GM21390 (cell line): ENCODE results near the gene FAM227B.
"Not testable (repeated sequence)": the region's sequence is repeated elsewhere in the genome, so short reads cannot be mapped to it uniquely, and the experiment has no call there.

Experiments used
- ATAC-seq: cut with Tn5 transposase; IDR thresholded peaks from one replicate; pipeline ENCODE4 v1.9.1; 2021; ENCODE audit not compliant: unreplicated experiment

The FAM227B gene

GRCh38 chr15:49383266-49383665 lies 237.4 kb downstream of the FAM227B start:
- ATAC-seq = no peak

DNA sequence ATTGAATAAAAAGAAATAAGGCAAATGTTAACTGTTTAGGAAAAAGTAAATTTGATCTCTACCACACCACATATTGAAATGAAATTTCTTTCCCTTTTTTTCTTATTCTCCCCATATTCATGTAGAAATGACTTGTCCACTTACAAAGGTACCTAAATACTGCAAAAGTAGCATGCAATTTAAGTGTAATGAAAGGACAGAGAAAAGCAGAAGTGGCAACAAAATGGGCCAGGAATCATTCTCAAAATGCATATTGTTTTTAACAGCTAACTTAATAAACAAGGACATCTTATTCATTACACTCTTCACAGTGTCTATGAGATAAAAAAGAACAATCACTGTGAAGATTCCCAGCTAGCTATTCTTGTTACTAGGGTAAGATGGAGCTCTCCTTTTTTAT lies 238.2 kb downstream of the FAM227B start:
- ATAC-seq = no peak

GRCh38 chr15:49380912-49381311 lies 239.7 kb downstream of the FAM227B start:
- ATAC-seq = no peak

- no peak for ATAC-seq
Observed at GRCh38 chr15:49379996-49380395, 240.6 kb downstream of the FAM227B start.

DNA sequence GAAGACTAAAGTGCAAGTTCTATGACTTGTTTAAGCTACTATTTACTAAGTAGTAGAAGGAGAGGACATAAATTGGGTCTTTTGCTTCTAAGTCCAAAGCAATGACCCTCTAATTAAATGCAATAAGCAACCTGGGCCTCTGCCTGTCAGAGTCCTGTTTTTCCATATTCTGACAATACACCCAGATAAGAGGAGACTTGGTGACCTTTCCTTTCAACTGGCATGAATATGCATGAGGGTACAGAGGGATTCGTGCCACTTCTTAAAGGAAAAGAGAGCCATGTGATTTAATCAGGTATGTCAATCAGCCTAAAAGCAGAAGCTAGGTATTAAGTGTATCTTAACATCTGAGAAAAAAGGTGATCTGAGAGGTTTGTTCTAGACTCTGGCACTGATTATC lies 248.3 kb downstream of the FAM227B start:
- ATAC-seq = no peak

DNA sequence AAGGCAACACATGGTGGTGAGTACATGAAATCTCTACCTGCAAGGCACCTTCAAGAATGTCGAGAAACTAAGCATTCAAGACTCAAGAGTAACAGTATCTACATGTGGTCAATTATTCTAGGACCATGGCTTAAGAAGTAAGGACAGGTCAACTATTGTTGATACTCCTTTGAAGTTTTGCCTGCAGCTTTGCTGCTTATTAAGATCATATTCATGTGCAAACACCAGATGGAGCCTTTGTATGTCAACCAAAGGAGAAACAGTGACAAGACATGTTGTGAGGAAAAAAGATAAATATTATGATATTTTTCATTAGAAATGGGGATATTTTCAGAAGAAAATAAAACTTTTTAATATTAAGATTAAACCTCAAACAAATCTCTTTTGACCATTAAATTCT lies 249.8 kb downstream of the FAM227B start:
- ATAC-seq = no peak

GRCh38 chr15:49366496-49366895 lies 254.1 kb downstream of the FAM227B start:
- ATAC-seq = no peak

DNA sequence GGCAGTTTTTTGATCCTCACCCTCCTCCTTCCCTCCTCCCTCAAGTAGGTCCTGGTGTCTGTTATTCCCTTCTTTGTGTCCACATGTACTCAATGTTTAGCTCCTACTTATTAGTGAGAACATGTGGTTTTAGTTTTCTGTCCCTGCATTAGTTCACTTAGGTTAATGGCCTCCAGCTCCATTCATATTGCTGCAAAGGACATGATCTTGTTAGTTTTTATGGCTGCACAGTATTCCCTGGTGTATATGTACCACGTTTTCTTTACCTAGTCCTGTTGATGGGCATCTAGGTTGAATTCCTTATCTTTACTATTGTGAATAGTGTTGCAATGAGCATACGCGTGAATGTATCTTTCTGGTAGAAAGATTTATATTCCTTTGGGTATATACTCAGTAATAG lies 259.2 kb downstream of the FAM227B start:
- no peak for ATAC-seq

DNA sequence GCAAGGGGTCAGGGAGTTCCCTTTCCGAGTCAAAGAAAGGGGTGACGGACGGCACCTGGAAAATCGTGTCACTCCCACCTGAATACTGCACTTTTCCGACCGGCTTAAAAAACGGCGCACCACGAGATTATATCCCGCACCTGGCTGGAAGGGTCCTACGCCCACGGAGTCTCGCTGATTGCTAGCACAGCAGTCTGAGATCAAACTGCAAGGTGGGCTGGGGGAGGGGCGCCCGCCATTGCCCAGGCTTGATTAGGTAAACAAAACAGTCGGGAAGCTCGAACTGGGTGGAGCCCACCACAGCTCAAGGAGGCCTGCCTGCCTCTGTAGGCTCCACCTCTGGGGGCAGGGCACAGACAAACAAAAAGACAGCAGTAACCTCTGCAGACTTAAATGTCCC lies 266.2 kb downstream of the FAM227B start:
- ATAC-seq = not testable (repeated sequence)

DNA sequence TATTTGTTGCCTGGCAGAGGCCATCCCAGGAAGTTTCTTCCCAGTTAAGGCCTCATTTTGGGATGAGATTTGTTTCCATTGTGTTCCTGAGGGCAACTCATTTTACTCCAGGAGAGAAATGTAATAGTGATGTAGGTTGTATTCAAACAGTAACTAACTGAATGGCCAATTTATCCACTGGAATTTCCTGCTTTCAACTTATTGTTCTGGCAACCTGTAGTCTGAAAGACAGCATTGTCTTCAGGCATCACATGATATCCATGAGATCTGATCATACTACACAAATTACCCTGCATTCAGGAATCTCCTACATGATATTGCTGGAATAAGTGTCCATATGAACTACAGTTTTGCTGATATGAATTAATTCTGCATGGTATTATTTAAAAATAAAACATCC lies 277.1 kb downstream of the FAM227B start:
- no peak for ATAC-seq

DNA sequence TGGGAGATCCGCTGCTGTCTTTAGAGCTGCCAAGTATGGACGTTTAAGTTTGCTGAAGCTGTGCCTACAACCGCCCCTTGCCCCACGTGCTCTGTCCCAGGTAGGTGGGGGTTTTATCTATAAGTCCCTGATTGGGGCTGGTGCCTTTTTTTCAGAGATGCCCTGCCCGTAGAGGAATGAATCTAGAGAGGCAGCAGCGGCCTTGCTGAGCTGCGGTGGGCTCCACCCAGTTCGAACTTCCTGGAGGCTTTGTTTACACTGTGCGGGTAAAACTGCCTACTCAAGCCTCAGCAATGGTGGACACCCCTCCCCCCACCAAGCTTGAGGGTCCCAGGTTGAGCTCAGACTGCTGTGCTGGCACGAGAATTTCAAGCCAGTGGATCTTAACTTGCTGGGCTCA lies 281.0 kb downstream of the FAM227B start:
- ATAC-seq = no peak

- ATAC-seq = no peak
Observed at GRCh38 chr15:49331951-49332350, 288.7 kb downstream of the FAM227B start.

- no peak for ATAC-seq
Observed at GRCh38 chr15:49331442-49331841, 289.2 kb downstream of the FAM227B start.

DNA sequence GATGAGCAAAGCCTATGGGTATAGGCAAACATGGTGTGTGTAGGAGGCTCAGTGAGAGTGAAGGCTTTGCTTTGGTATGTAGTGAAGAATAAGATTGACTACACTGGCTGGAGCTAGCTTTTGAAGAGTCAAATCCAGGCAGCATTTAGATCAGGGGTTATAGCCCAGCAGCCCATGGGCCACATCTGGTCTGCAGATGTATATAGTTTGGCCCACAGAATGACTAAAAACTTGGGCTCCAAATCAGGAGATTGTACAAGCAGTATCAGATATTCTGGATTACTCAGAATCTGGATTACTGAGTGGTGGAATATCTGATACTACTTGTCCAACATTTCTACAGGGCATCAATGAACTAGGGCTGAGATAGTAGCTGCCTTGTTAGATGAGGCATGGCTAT lies 290.5 kb downstream of the FAM227B start:
- no peak for ATAC-seq

DNA sequence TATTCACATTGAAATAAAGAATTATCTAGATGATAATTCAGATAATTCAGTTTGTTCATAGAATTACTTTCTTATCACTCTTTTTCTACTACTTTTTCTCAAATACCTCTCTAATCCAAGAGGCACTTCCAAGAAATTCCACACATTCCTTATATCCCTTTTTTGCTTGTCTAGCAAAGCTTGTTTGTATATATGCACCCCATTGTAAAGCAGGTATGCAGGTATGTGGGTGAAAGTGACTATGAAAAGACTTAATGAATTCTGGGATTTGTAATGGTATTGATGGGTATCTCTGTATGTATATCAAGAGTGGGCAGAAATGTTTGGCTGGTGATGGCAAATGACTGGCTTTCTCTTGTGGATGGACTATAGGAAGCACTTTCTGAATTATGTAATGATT lies 291.7 kb downstream of the FAM227B start:
- ATAC-seq = no peak

- no peak for ATAC-seq
Observed at GRCh38 chr15:49327927-49328326, 292.7 kb downstream of the FAM227B start.

- ATAC-seq = no peak
Observed at GRCh38 chr15:49323207-49323606, 297.4 kb downstream of the FAM227B start.

DNA sequence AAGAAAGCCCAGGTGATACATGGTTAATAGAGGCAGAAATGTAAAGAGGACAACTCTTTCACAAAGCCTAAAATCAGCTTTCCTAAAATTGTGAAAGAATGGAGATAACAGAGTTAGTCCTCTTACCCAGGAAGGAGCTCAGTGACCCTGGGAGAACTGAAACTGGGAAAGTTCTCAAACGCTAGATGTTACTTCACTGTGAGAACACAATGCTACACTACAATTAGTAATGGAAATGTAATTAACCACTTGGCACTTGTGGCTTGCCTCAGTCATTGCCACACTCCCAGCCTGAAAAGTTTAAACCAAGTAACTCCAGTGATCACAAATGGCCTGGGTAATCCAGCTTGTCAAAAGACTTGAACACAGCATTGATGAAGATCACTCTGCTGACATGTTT lies 300.3 kb downstream of the FAM227B start:
- ATAC-seq = no peak

DNA sequence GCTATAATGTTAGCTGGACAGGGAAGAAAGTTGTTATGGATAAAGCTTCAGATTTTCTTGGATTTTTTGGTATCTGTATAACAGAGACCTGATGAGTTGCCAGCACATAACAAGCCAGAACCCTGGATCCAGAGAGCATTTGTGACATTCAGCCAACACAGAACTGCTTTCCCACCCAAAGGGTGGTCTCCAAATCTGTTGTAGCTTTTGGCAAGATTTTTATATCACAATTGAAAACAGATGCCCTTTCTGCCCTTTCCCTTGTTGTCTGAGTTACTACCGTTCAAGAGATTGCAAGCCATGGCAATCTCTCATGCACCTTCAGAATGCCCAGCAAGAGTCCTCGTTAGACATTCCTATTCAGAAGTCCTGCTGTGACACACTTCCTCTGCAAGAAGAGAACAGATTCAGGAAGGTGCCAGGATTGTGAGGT lies 305.2 kb downstream of the FAM227B start:
- no peak for ATAC-seq

- no peak for ATAC-seq
Observed at GRCh38 chr15:49314716-49315115, 305.9 kb downstream of the FAM227B start.

DNA sequence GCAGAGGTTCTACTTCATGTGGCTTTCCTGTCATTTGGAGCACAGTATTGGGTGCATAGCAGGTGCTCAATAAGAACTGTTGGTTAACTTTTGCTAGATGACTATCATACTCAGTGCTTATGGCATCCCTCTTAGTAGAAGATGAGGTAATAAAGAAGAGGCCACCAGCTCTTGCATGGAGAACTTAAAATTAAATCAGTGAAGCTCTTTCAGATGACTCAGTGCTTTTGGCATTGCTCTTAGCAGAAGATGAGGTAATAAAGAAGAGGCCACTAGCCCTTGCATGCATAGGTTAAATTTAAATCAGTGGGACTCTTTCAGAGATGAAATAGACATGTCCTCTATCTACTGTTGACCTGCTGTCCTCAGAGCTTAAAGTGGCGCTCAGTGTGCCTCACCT lies 307.0 kb downstream of the FAM227B start:
- no peak for ATAC-seq

GRCh38 chr15:49309889-49310288 lies 310.7 kb downstream of the FAM227B start:
- ATAC-seq = no peak

GRCh38 chr15:49308686-49309085 lies 311.9 kb downstream of the FAM227B start:
- ATAC-seq = no peak

- ATAC-seq = no peak
Observed at GRCh38 chr15:49306551-49306950, 314.1 kb downstream of the FAM227B start.
